B cell (primary cell): ENCODE measurements around the gene HSPA12A. TPM values are rescaled to one million over a fixed set of nuclear protein-coding genes. Genes with fewer than 3 reads are reported as not detected.

ENCODE experiments used
- ATAC-seq: fragments of 200-7000 bp; cut with Tn5 transposase; one replicate; pipeline ENCODE4 v1.10.0; 2021; ENCODE audit warnings: low read depth, mild to moderate bottlenecking, moderate number of reproducible peaks, moderate library complexity
- CTCF ChIA-PET: fragments of 350-600 bp; sonication (Branson Sonifier 250); formaldehyde crosslinking; loops from one replicate; lab custom pipeline; 2021; ENCODE audit warnings: antibody characterized with exemption, inconsistent platforms; lab: Charles Lee
- POLR2A ChIA-PET: fragments of 350-600 bp; sonication (Branson Sonifier 250); formaldehyde crosslinking; loops from one replicate; lab custom pipeline; 2021; ENCODE audit warnings: antibody characterized with exemption; lab: Charles Lee
- DNase-seq: peaks from one replicate; pipeline ENCODE4 v3.0.0; 2013
- H2AFZ ChIP-seq: 2 replicates; pipeline ENCODE4 v1.6.1; 2012; ENCODE audit warnings: mild to moderate bottlenecking, low read depth, low read length; ENCODE audit not compliant: insufficient read depth, poor library complexity, severe bottlenecking
- H3K27ac ChIP-seq, 2 donors: 1 replicate in 1 of 2; 2 replicates in 1 of 2; pipeline ENCODE4 v1.5.1; 2012 to 2013; ENCODE audit warnings: low read length in 2 of 2, mild to moderate bottlenecking in 2 of 2, moderate library complexity in 1 of 2
- H3K27me3 ChIP-seq, 4 experiments: fragments of 200-600 bp in 1 of 4; sonication (generic) in 1 of 4; replicated peaks in 1 of 4; 1 replicate in 2 of 4; 2 replicates in 2 of 4; pipeline versions ENCODE4 v1.6.1 to v1.7.0; 2013 to 2016; ENCODE audit warnings: low read length in 3 of 4, mild to moderate bottlenecking in 2 of 4, mixed read lengths in 1 of 4, moderate library complexity in 1 of 4; ENCODE audit not compliant: insufficient read depth in 4 of 4, control insufficient read depth in 3 of 4; ENCODE audit errors: control extremely low read depth in 1 of 4
- H3K36me3 ChIP-seq, 2 experiments: replicated peaks in 1 of 2; 1 replicate in 1 of 2; 2 replicates in 1 of 2; pipeline versions ENCODE4 v1.6.1 to v1.7.1; 2013; ENCODE audit warnings: low read length in 1 of 2; ENCODE audit not compliant: insufficient read depth in 2 of 2, control insufficient read depth in 1 of 2; ENCODE audit errors: control extremely low read depth in 1 of 2, extremely low read depth in 1 of 2
- H3K4me1 ChIP-seq, 2 donors: fragments of 200-600 bp in 1 of 2; sonication (generic) in 1 of 2; 1 replicate in 1 of 2; 2 replicates in 1 of 2; pipeline versions ENCODE4 v1.5.1 to v1.6.1; 2013 to 2017; ENCODE audit warnings: low read length in 2 of 2; ENCODE audit not compliant: control insufficient read depth in 2 of 2, insufficient read depth in 2 of 2
- H3K4me2 ChIP-seq: replicated peaks from 2 replicates; pipeline ENCODE3; 2012; ENCODE audit warnings: mild to moderate bottlenecking, low read depth, low read length; ENCODE audit not compliant: poor library complexity, severe bottlenecking
- H3K4me3 ChIP-seq, 5 experiments: fragments of 200-600 bp in 1 of 5; sonication (generic) in 1 of 5; 1 replicate in 3 of 5; 2 replicates in 2 of 5; pipeline versions ENCODE4 v1.5.1 to v1.7.0; 2011 to 2016; ENCODE audit warnings: low read length in 4 of 5, mild to moderate bottlenecking in 4 of 5, low read depth in 2 of 5, control low read depth in 1 of 5, moderate library complexity in 1 of 5; ENCODE audit not compliant: insufficient read depth in 1 of 5; ENCODE audit errors: control extremely low read depth in 1 of 5, extremely low read depth in 1 of 5
- H3K79me2 ChIP-seq: fragments of 200-600 bp; sonication (generic); one replicate; pipeline ENCODE4 v1.6.0; 2016; ENCODE audit warnings: low read length; ENCODE audit not compliant: control insufficient read depth, insufficient read depth
- H3K9ac ChIP-seq: fragments of 200-600 bp; sonication (generic); 2 replicates; pipeline ENCODE4 v1.6.1; 2017; ENCODE audit warnings: mild to moderate bottlenecking, low read length, moderate library complexity
- H3K9me3 ChIP-seq, 3 donors: one replicate each; pipeline versions ENCODE4 v1.6.1 to v1.7.1; 2013; ENCODE audit warnings: low read length in 2 of 3; ENCODE audit not compliant: control insufficient read depth in 2 of 3, insufficient read depth in 1 of 3; ENCODE audit errors: control extremely low read depth in 1 of 3
- H4K20me1 ChIP-seq: 2 replicates; pipeline ENCODE4 v1.6.0; 2012; ENCODE audit warnings: mild to moderate bottlenecking, low read length; ENCODE audit not compliant: insufficient read depth, control insufficient read depth, poor library complexity, severe bottlenecking
- H3K27ac Mint-ChIP-seq: one replicate; pipeline ENCODE4 v1.8.0; 2021; ENCODE audit warnings: mixed read lengths
- H3K27me3 Mint-ChIP-seq: one replicate; pipeline ENCODE4 v1.8.0; 2021; ENCODE audit warnings: mixed read lengths
- H3K4me1 Mint-ChIP-seq: one replicate; pipeline ENCODE4 v1.8.0; 2021; ENCODE audit warnings: mixed read lengths
- H3K4me3 Mint-ChIP-seq: one replicate; pipeline ENCODE4 v1.8.0; 2021; ENCODE audit warnings: mixed read lengths
- H3K9me3 Mint-ChIP-seq: one replicate; pipeline ENCODE4 v1.8.0; 2022; ENCODE audit warnings: mixed read lengths; ENCODE audit not compliant: insufficient read depth
- EZH2 ChIP-seq: IDR thresholded peaks from 2 replicates; pipeline ENCODE4 v1.6.1; 2012; ENCODE audit warnings: borderline replicate concordance, low read depth, mild to moderate bottlenecking, moderate library complexity, low read length; ENCODE audit not compliant: insufficient read depth, poor library complexity, severe bottlenecking
- WGBS: methylation state at CpG from one replicate; pipeline ENCODE4 v1.1.5; 2013; ENCODE audit warnings: missing lambda C conversion rate; ENCODE audit not compliant: insufficient coverage; 5-methylcytosine and 5-hydroxymethylcytosine counted together
- intact Hi-C: fragments of 100-400 bp; cut with micrococcal nuclease; formaldehyde crosslinking; loops from one replicate; pipeline ENCODE4 v1.10.0; 2022
- polyA plus RNA-seq: library from polyadenylated mRNA; depleted of rRNA; stranded (reverse); fragments of >200 nt; gene quantifications from 2 replicates; pipeline ENCODE4 v1.2.3, GENCODE V29; 2012
- total RNA-seq, 2 donors: library from RNA; stranded (reverse); fragments of 120-200 nt in 1 of 2; gene quantifications; 1 replicate in 1 of 2; 2 replicates in 1 of 2; pipeline versions ENCODE4 v1.2.3 to v1.2.4, GENCODE V29; 2013 to 2022
- TF ChIP-seq, protein P1 (sequence below): fragments of 200-600 bp; IDR thresholded peaks from one replicate; pipeline ENCODE4 v1.8.0; 2022; ENCODE audit warnings: antibody characterized with exemption, mild to moderate bottlenecking

HSPA12A gene
- total and polyA plus RNA-seq, 2 donors (not counting 1 experiment from before 2014, with no cell fraction given): 2.1 to 17.7 TPM

DNA sequence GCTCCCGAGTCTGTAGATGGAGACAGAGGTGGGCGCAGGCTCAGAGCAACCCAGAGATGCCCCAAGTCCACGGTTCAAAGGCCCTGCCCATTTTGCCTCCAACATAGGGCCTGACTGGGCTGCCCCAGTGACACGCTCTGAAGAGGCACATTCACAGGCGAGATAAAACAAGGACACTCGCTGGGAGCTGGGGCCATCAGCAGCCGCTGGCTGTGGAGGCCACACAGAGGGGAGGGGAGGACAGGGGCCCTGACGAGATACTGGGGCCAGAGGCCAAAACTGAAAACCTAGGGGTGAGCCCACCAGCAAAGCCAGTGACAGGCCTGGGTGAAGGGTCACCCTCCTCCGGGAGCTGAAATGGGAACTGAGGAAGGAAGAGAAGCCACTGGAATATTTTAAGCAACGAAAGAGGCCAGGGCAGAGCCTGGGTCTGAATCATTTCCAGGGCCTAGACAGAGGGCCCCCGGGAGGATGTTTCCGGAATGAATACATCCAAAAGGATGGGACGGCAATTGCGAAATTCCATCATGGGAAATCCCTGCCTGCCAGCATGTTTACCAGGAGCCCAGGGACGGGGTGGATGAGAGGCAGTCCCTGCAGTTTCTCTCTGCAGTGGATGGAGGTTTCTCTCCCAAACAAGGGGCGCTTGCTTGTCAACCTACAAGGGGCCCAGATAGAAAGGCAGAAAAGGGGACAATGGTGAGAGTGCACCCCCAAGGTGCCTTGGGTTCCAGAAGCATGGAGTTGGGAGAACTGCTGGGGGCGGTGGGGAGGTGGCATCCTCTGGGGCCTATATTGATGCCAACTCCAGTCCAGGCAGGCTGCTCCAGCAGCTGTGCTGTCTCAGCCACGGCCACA, 29.0 kb upstream of the HSPA12A start:
- no peak overlapping the region for H3K27ac ChIP-seq
- no peaks in the 10 kb centered on the region for H3K9me3 Mint-ChIP-seq
- no peaks in the 10 kb centered on the region for H3K4me1 Mint-ChIP-seq
- ChIA-PET POLR2A (no interaction called here), CTCF (interaction anchor here (2.6 kb wide), 1 partner anchor 17 kb away, joined by 10 read pairs; no protein-coding TSS in a partner anchor)
- TF ChIP-seq, protein P1, sequence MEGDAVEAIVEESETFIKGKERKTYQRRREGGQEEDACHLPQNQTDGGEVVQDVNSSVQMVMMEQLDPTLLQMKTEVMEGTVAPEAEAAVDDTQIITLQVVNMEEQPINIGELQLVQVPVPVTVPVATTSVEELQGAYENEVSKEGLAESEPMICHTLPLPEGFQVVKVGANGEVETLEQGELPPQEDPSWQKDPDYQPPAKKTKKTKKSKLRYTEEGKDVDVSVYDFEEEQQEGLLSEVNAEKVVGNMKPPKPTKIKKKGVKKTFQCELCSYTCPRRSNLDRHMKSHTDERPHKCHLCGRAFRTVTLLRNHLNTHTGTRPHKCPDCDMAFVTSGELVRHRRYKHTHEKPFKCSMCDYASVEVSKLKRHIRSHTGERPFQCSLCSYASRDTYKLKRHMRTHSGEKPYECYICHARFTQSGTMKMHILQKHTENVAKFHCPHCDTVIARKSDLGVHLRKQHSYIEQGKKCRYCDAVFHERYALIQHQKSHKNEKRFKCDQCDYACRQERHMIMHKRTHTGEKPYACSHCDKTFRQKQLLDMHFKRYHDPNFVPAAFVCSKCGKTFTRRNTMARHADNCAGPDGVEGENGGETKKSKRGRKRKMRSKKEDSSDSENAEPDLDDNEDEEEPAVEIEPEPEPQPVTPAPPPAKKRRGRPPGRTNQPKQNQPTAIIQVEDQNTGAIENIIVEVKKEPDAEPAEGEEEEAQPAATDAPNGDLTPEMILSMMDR: no peak
- TF ChIP-seq EZH2: no peak
- H2AFZ ChIP-seq: no peak overlapping the region
- no peak overlapping the region for H3K4me3 Mint-ChIP-seq
- H3K4me3 ChIP-seq: no peak overlapping the region
- H3K4me1 ChIP-seq: no peaks in the 10 kb centered on the region
- DNase-seq (no peak), ATAC-seq (no peak)
- H3K9ac ChIP-seq: no peak overlapping the region
- peaks cover 16% of the 10 kb centered on the region for H3K27me3 Mint-ChIP-seq
- no peaks in the 10 kb centered on the region for H3K27me3 ChIP-seq
- H4K20me1 ChIP-seq: no peaks in the 10 kb centered on the region
- H3K79me2 ChIP-seq: no peaks in the 10 kb centered on the region
- H3K9me3 ChIP-seq: no peaks in the 10 kb centered on the region
- no peaks in the 10 kb centered on the region for H3K36me3 ChIP-seq
- intact Hi-C loops: no loop called here
- no peak overlapping the region for H3K4me2 ChIP-seq
- WGBS: 89% methylated on average over 17 of the region's 18 CpGs
- no peak overlapping the region for H3K27ac Mint-ChIP-seq

DNA sequence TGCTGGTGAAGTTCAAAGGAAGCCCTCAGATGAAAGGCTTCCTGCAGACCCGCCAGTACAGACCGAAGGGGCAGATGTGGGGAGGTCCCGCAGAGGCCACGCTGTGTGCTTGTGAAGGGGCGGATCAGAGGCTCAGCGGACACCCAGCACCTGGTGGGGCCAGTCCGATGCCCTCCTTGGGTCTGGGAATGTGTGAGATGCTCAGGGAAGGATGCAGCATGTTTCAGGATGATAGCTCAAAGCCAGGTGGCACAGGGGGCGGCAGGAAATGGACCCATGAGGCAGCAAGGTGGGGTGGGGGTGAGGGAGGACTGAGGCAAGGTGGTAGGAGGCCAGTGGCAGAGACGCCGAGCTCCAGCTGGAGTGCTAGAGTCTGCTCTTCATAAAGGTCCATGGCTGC, 27.9 kb upstream of the HSPA12A start:
- DNase-seq: no peak
- H4K20me1 ChIP-seq: no peaks in the 10 kb centered on the region
- TF ChIP-seq EZH2: no peak
- TF ChIP-seq, protein P1: no peak
- Mint-ChIP-seq H3K27me3 (peaks cover 21% of the 10 kb centered on the region), H3K4me3 (no peak overlapping the region), H3K27ac (no peak overlapping the region), H3K9me3 (no peaks in the 10 kb centered on the region), H3K4me1 (no peaks in the 10 kb centered on the region)
- CTCF ChIA-PET: interaction anchor here (0.7 kb wide), 1 partner anchor 17 kb away, joined by 3 read pairs; no protein-coding TSS in a partner anchor
- no peaks in the 10 kb centered on the region for H3K79me2 ChIP-seq
- no peaks in the 10 kb centered on the region for H3K4me1 ChIP-seq
- H3K9ac ChIP-seq: no peak overlapping the region
- no peaks in the 10 kb centered on the region for H3K27me3 ChIP-seq
- H3K36me3 ChIP-seq: no peaks in the 10 kb centered on the region
- no peak overlapping the region for H3K4me3 ChIP-seq
- H3K27ac ChIP-seq: no peak overlapping the region
- WGBS: 78% methylated on average over 8 of the region's 10 CpGs
- H3K9me3 ChIP-seq: no peaks in the 10 kb centered on the region
- intact Hi-C loops: no loop called here
- POLR2A ChIA-PET: no interaction called here
- H3K4me2 ChIP-seq: no peak overlapping the region
- no peak overlapping the region for H2AFZ ChIP-seq
- no peak for ATAC-seq
